ENCODE measurements around the gene ATP6V0C. TPM values are rescaled to one million over a fixed set of nuclear protein-coding genes. Genes with fewer than 3 reads are reported as not detected.
A peak's percentile ranks its signal among the peaks of the same experiment; 100 is the strongest.

Gene ATP6V0C
- 150 TPM for total RNA-seq
- long read RNA-seq, transcript ATP6V0C-201 (3 exons, 1,175 nt) = major isoform, 33 of 34 reads
- long read RNA-seq, partial matches to known transcripts = 0 of 34 reads
- long read RNA-seq, other reads (novel, unspliced or antisense) = 1 of 34 reads

GRCh38 chr16:2513405-2514332 is at the start of gene ATP6V0C:
Gene ATP6V0C (plus strand): TSS chr16:2513952. CDS start chr16:2514104, 152 bp downstream.
- peak; percentile 98 for DNase-seq
- peak; percentile 89 for ATAC-seq
- intact Hi-C loops (cut with micrococcal nuclease) = no loop called here

GRCh38 chr16:2464333-2464732 is 49.4 kb upstream of the ATP6V0C start:
- DNase-seq (no peak), ATAC-seq (no peak)
- intact Hi-C loops (cut with micrococcal nuclease) = no loop called here

GRCh38 chr16:2465653-2466415 is 47.9 kb upstream of the ATP6V0C start:
- no peak for DNase-seq
- intact Hi-C loops (cut with micrococcal nuclease) = no loop called here
- no peak for ATAC-seq

- no peak for ATAC-seq
- intact Hi-C loops (cut with micrococcal nuclease) = no loop called here
- DNase-seq = no peak
These were observed 46.9 kb upstream of the ATP6V0C start for GRCh38 chr16:2466667-2467527.

- DNase-seq (peak; percentile 88), ATAC-seq (peak; percentile 83)
- intact Hi-C loops (cut with micrococcal nuclease) = no loop called here
These were observed 46.1 kb upstream of the ATP6V0C start for GRCh38 chr16:2467528-2468232.

GRCh38 chr16:2468233-2468724 is 45.5 kb upstream of the ATP6V0C start:
- peak; percentile 12 for ATAC-seq
- peak; percentile 47 for DNase-seq
- intact Hi-C loops (cut with micrococcal nuclease) = no loop called here

GRCh38 chr16:2468725-2469398 is 44.9 kb upstream of the ATP6V0C start:
- ATAC-seq = no peak
- DNase-seq = peak; percentile 52
- intact Hi-C loops (cut with micrococcal nuclease) = no loop called here

GRCh38 chr16:2469399-2470233 is 44.1 kb upstream of the ATP6V0C start:
- intact Hi-C loops (cut with micrococcal nuclease) = no loop called here
- DNase-seq (no peak), ATAC-seq (no peak)

GRCh38 chr16:2470234-2470601 is 43.5 kb upstream of the ATP6V0C start:
- DNase-seq = no peak
- no peak for ATAC-seq

GRCh38 chr16:2470603-2471015 is 43.1 kb upstream of the ATP6V0C start:
- DNase-seq (no peak), ATAC-seq (no peak)
- intact Hi-C loops (cut with micrococcal nuclease) = no loop called here

More at GRCh38 chr16:2470234-2470601, 43.5 kb upstream of the ATP6V0C start:
- intact Hi-C loops (cut with micrococcal nuclease) = no loop called here

- ATAC-seq (no peak), DNase-seq (peak; percentile 50)
- intact Hi-C loops (cut with micrococcal nuclease) = no loop called here
These were observed 42.6 kb upstream of the ATP6V0C start, which contains the start of gene NTN3 for GRCh38 chr16:2471016-2471652. Gene NTN3 (plus strand): TSS chr16:2471297. CDS start chr16:2471702, 405 bp downstream.

- intact Hi-C loops (cut with micrococcal nuclease) = no loop called here
- no peak for ATAC-seq
- DNase-seq = no peak
These were observed 41.9 kb upstream of the ATP6V0C start for GRCh38 chr16:2471653-2472487.

- DNase-seq (no peak), ATAC-seq (no peak)
- intact Hi-C loops (cut with micrococcal nuclease) = no loop called here
These were observed 41.3 kb upstream of the ATP6V0C start for GRCh38 chr16:2472488-2472864.

GRCh38 chr16:2472885-2473445 is 40.8 kb upstream of the ATP6V0C start:
- intact Hi-C loops (cut with micrococcal nuclease) = no loop called here
- DNase-seq (no peak), ATAC-seq (no peak)

GRCh38 chr16:2473446-2473926 is 40.3 kb upstream of the ATP6V0C start:
- intact Hi-C loops (cut with micrococcal nuclease) = no loop called here
- ATAC-seq (no peak), DNase-seq (no peak)

Measured in left ventricle myocardium superior (tissue), 1 donor.